Measurements from ENCODE around the gene ERLIN1.

ERLIN1 gene

DNA sequence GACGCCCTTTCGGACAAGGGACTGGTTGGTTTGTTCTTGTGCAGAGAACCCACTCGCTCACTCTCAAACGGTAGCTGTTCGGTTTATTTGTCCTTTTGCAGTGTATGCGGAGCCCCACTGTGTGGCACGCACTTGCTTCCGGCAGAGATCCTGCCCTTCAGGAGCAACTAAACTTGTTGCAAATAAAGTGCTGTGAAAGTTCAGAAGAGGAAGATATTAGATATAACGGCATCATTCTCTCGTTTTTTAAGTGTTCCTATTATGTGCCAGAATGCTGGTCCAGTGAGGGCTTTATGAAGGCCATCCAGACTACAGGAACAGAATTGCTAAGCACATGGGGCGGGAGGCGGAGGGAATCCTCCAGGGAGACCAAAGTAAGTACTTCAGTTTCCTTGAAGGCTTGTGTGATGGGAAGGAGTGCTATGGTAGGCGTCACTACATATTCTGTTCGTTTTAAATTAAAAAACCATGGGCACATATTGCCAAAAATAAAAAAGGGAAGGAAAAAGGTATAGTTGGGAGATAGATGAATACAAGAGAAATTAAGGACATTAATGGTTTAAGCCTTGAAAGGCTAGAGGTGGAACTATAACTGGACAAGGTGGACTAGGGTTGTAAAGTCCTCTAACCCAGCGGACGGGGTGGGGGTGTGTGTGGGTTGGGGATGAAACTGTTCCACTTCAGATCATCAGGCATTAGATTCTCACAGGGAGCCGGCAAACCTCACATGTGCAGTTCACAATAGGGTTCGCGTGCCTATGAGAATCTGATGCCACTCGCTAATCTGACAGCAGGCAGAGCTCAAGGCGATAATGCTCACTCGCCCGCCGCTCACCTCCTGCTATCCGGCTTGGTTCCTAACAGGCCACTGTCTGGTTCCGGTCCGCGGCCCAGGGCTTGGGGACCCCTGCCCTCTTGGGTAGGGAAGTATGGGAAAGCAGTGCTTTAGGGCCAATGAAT is 704 bp upstream of the ERLIN1 start:
- DNase-seq (ENCODE audit: low read depth), result peak; percentile 65
- H3K4me3 ChIP-seq (ENCODE audit: control insufficient read depth, low read depth, low read length), result peak overlapping the region; percentile 80
- TF ChIP-seq, protein P1, sequence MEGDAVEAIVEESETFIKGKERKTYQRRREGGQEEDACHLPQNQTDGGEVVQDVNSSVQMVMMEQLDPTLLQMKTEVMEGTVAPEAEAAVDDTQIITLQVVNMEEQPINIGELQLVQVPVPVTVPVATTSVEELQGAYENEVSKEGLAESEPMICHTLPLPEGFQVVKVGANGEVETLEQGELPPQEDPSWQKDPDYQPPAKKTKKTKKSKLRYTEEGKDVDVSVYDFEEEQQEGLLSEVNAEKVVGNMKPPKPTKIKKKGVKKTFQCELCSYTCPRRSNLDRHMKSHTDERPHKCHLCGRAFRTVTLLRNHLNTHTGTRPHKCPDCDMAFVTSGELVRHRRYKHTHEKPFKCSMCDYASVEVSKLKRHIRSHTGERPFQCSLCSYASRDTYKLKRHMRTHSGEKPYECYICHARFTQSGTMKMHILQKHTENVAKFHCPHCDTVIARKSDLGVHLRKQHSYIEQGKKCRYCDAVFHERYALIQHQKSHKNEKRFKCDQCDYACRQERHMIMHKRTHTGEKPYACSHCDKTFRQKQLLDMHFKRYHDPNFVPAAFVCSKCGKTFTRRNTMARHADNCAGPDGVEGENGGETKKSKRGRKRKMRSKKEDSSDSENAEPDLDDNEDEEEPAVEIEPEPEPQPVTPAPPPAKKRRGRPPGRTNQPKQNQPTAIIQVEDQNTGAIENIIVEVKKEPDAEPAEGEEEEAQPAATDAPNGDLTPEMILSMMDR (conservative IDR thresholded peaks at IDR 0.05; ENCODE audit: control insufficient read depth, insufficient read depth, low read depth, low read length), result no peak

DNA sequence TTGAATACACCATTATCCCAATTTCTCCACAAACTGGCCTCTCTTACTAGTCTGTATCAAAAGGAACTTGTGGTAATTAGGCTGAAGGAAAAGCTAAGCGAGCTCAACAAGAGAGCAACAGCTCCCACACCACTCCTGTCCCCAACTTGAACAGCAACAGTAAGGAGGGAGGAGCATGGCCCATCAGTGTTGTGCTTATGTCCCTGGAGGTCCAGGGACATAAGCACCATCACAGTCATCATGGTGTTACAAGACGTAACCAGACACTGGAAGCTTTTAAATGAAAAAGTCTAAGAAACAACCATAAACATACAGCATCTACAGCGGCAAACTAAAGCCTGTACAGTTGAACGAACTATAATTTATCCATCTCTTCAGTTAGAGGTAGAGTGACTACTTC is 989 bp downstream of the ERLIN1 start:
- H3K4me3 ChIP-seq (ENCODE audit: control insufficient read depth, low read depth, low read length), result peak overlapping the region; percentile 80
- peak; percentile 31 for DNase-seq (ENCODE audit: low read depth)
- TF ChIP-seq, protein P1 (conservative IDR thresholded peaks at IDR 0.05; ENCODE audit: control insufficient read depth, insufficient read depth, low read depth, low read length), result no peak

DNA sequence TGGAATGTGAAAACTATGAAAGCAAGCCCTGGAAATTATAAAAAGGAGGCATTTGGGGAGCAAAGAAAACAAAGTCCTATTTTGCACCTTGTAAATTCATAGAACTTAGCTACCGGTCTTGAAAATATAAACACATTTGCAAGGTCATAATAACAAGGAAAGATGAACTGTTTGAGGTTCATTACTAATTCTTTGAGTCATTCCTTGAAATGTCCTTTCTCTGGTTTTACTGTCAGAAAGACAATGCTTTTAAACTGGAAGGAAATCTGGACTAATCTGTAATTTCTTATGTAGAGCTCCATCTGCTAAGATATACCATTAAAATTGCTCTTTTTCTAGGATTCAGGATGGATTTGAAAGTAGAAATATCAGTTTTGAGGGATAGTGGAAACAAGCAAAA is 1.4 kb downstream of the ERLIN1 start:
- TF ChIP-seq, protein P1 (conservative IDR thresholded peaks at IDR 0.05; ENCODE audit: control insufficient read depth, insufficient read depth, low read depth, low read length), result no peak
- peak overlapping the region; percentile 80 for H3K4me3 ChIP-seq (ENCODE audit: control insufficient read depth, low read depth, low read length)
- DNase-seq (ENCODE audit: low read depth), result peak; percentile 43

DNA sequence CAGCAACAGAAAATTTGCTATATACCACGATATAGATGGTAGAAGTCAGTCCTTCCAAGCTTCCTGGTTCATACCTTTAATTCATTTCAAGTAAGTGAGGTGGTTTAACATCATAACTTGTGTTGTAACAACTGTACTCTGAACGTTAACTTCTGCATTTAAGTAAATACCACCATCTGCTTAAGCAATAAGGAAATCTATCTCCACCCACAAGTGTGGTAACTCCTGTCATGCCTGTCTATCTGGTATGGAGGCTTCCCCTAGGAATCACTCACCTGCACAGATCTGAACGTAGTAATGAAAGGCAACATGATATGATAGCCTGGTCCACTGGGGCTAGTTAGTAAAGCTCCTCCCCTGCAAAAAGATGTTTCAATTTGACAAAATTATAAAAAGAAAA is 2.3 kb downstream of the ERLIN1 start:
- DNase-seq (ENCODE audit: low read depth), result peak; percentile 44

DNA sequence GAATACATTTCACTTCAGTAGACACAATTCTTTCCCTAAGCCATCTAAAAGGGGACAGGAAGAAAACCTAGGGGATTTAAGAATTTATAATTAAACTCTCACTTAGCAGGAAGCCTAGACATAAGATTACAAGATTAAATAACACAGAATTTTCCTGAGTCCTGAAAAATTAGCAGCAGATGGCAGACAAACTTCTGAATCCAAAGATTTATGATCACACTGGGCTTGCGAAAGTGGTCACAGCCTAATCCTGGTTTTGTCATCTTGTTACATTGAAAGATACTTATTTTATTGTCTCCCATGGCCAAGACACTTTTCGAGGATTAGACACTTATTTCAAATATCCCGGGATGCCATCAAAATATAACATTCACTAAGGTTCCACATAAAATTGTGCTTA is 2.9 kb downstream of the ERLIN1 start:
- DNase-seq (ENCODE audit: low read depth), result no peak
- TF ChIP-seq, protein P1 (conservative IDR thresholded peaks at IDR 0.05; ENCODE audit: control insufficient read depth, insufficient read depth, low read depth, low read length), result no peak
- H3K4me3 ChIP-seq (ENCODE audit: control insufficient read depth, low read depth, low read length), result no peak overlapping the region

More for the DNA sequence above, 2.3 kb downstream of the ERLIN1 start:
- TF ChIP-seq, protein P1 (conservative IDR thresholded peaks at IDR 0.05; ENCODE audit: control insufficient read depth, insufficient read depth, low read depth, low read length), result no peak
- no peak overlapping the region for H3K4me3 ChIP-seq (ENCODE audit: control insufficient read depth, low read depth, low read length)

DNA sequence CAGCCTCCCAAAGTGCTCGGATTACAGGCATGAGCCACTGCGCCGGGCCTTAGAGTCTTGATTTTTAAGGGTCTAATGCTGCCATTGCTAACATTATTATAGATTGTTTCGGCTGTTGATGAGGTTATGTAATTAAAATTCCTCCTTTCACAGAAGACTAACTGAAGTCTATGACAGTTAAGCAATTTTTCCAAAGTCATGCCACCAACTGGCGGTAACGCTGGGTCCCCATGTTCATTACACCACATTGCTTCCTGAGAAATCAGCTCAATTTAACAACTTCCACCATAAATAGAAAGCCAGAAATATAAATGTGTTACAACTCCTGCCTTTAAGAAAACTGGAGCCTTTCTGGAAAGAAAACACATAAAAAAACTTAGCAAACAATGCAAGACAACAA is 3.5 kb downstream of the ERLIN1 start:
- DNase-seq (ENCODE audit: low read depth), result no peak
- no peak overlapping the region for H3K4me3 ChIP-seq (ENCODE audit: control insufficient read depth, low read depth, low read length)

More for the DNA sequence above, 3.5 kb downstream of the ERLIN1 start:
- TF ChIP-seq, protein P1 (conservative IDR thresholded peaks at IDR 0.05; ENCODE audit: control insufficient read depth, insufficient read depth, low read depth, low read length), result no peak
